Measurements from ENCODE around the gene PGGHG. TPM values are rescaled to one million over a fixed set of nuclear protein-coding genes. Genes with fewer than 3 reads are reported as not detected.
A peak's percentile ranks its signal among the peaks of the same experiment; 100 is the strongest.
"Not testable (repeated sequence)": the region's sequence is repeated elsewhere in the genome, so short reads cannot be mapped to it uniquely, and the experiment has no call there.

PGGHG gene
- total RNA-seq, 1 donor from 2014 or later = 7.2 TPM

DNA sequence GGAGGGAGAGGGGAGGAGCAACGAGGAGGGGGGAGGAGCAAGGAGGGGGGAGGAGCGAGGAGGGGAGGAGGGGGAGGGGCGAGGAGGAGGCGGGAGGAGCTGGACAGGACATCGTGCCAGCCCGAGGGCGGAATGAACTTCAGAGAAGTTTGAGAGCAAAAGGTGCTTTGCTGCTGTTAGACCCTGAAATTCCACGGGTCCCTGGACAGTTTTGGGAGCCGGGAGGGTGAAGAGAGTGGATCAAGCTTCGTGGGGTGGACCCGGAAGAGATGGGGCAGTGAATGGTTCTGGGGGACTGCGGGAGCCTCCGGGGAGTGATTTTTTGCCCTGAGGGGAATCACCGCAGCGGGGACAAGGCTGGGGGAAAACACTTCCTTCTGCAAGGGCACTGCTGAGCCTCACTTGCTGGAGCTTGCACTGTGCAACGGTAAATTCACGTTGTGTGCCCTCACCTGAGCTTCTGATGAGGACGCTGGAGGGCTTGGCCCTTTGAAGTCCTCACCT is 21.4 kb upstream of the PGGHG start:
- intact Hi-C loops (cut with micrococcal nuclease) = no loop called here
- peak; percentile 51 for ATAC-seq
- DNase-seq = peak; percentile 62

- intact Hi-C loops (cut with micrococcal nuclease) = not testable (repeated sequence)
- peak; percentile 69 for DNase-seq
- ATAC-seq = peak; percentile 82
Measured at GRCh38 chr11:268716-269145, 20.2 kb upstream of the PGGHG start.

GRCh38 chr11:269146-269890 is 19.6 kb upstream of the PGGHG start:
- DNase-seq = no peak
- intact Hi-C loops (cut with micrococcal nuclease) = no loop called here
- peak; percentile 47 for ATAC-seq

- intact Hi-C loops (cut with micrococcal nuclease) = no loop called here
- no peak for ATAC-seq
- no peak for DNase-seq
Measured at GRCh38 chr11:270451-271318, 18.2 kb upstream of the PGGHG start.

DNA sequence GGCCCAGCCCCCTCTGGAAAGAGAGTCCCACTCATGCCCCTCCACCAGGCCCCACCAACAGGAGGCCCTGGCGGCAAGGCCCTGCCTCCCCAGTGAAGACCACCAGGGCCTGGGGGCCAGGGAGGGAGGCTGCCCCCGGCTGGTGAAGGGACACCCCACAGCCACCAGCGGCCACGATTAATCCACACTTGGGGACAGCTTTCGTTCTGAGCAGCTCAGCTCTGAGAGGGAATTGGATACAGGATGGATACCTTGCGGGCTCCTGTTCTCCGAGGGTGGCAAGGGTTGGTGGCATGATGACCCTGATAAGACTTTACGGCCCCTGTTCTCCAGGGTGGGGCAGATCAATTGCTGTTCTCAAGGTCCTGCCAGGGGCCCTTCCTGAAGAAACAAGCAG is 17.6 kb upstream of the PGGHG start:
- intact Hi-C loops (cut with micrococcal nuclease) = no loop called here
- ATAC-seq (no peak), DNase-seq (no peak)

DNA sequence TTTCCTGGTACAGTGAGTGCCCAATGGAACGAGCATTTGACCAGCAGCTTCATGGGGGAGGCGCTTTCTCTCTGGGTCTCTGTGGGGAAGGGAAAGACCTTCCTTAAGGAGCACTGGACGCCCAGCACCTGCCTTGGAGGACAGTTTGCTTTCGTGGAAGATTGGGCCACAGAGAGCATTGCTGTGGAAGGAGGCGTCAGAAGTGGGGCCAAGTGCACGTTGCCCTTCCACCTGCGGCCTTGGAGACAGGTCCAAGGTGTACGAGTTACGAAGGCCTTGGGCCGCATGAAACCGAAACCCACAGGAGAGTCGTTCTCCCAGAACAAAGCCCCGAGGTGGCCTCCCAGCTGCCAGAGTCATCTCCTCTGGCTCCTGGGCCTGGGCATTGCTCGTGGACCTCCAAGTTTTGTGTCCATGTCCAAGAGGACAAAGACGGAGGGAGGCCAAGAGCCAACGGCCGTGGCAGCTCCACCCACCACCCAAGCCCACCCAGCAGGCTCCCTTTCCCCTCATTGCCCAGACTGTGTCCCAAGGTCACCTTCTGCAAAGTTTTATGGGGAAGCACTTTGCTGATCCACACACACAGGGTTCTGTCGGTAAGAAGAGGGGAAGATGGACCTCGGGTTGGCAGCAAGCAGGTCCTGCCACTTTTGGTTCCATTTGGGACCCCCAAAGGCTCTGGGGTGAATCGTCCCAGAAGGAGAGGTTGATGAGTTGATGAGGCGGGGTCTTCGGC is 16.6 kb upstream of the PGGHG start:
- intact Hi-C loops (cut with micrococcal nuclease) = no loop called here
- no peak for DNase-seq
- ATAC-seq = no peak

DNA sequence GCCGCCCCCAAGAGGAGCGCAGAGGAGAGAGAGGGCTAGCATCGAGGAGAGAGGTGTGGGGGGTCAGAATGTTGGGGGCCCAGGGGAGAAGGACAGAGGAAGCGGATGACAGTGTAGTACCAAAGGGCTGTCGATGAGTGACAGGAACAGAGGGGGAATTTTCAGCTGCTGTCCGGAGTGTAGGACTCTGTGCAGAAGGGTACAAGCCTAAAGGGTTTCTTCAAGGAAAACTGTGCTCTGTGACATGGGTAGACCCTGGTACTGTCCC is 16.1 kb upstream of the PGGHG start:
- no peak for ATAC-seq
- intact Hi-C loops (cut with micrococcal nuclease) = no loop called here
- no peak for DNase-seq

- no peak for ATAC-seq
- DNase-seq = no peak
- intact Hi-C loops (cut with micrococcal nuclease) = no loop called here
Measured at GRCh38 chr11:276219-276618, 12.7 kb upstream of the PGGHG start.

DNA sequence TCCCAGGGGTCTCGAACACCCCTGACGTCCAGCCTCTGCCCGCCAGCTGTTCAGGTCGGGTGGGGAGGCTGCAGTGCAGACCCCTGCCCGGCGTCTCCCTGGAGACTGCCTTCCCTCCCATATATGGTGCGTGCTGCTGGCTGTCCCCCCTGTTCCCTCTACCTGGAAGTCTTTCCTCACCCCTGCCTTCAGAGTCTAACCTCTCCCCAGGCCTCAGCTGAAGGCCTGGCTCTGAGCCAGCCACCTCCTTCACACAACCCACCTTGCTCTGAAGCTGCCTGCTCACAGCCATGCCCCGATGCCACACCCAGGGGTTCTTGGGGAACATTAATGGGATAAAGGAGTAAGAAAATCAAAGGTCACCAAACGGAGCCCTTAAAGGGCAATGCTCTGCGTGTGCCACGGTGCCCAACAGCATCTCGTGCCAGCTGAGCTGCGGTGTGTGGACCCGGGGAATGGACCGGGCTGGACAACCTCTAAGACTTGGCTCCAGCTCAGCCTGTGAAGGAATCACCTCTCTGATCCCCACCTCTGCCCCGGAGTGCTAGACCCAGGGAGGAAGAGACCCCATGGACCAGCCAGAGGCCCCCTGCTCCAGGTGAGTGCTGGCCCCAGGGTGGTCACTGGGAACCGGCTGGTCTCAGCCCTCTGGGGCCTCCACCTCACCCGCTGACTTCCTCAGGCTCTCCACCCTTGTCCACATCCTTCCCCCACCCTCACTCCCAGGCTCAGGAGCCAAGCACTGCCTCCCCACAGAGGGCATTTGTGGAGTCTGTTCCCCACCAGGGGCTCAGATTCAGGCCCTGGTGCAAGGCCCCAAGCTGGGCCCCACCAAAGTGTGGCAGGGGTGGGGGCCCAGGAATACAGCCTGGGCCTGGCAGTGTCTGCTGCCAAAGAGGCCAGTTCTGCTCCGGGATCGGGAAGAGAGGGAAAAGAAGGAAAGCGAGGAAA is 10.7 kb upstream of the PGGHG start, which contains the start of gene NLRP6:
Gene NLRP6, plus strand, starts transcription at position 407 of the 951 bp plus-strand sequence. Its CDS starts 163 bp downstream, at position 570.
- intact Hi-C loops (cut with micrococcal nuclease) = no loop called here
- ATAC-seq (no peak), DNase-seq (no peak)

DNA sequence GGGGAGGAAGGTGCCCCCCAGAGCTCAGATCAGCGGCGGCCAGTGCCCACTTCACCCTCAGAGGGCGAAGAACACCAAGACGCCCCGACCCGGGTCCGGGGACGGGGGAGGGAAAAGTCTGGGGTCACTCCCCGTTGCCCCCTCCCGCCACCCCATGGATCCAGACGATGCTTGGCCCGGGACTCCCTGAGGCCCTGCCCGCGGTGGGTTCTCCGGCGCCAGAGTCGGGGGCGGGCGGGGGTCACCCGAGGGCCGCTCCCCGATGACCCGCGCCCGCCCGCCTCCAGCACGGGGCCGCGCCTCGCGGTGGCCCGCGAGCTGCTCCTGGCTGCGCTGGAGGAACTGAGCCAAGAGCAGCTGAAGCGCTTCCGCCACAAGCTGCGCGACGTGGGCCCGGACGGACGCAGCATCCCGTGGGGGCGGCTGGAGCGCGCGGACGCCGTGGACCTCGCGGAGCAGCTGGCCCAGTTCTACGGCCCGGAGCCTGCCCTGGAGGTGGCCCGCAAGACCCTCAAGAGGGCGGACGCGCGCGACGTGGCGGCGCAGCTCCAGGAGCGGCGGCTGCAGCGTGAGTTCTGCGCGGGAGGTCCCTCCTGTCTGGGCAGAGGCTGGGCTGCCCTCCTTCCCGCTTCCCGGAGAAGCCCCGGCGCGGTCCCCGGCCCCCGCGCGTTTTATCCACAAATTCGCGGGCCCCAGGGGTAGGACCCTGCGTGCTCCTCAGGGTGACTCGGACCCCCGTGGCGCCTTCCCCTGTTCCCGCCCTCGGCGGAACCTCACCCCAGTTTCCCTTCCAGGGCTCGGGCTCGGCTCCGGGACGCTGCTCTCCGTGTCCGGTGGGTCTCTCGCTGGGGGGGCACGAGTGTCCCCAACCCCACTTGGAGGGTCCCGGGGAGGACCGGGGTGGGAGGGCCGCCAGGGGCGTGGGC is 9.6 kb upstream of the PGGHG start:
- peak; percentile 48 for ATAC-seq
- DNase-seq = peak; percentile 41

GRCh38 chr11:279966-280705 is 8.8 kb upstream of the PGGHG start:
- DNase-seq (peak; percentile 52), ATAC-seq (peak; percentile 48)
- intact Hi-C loops (cut with micrococcal nuclease) = no loop called here

More for the DNA sequence above, 9.6 kb upstream of the PGGHG start:
- intact Hi-C loops (cut with micrococcal nuclease) = no loop called here

DNA sequence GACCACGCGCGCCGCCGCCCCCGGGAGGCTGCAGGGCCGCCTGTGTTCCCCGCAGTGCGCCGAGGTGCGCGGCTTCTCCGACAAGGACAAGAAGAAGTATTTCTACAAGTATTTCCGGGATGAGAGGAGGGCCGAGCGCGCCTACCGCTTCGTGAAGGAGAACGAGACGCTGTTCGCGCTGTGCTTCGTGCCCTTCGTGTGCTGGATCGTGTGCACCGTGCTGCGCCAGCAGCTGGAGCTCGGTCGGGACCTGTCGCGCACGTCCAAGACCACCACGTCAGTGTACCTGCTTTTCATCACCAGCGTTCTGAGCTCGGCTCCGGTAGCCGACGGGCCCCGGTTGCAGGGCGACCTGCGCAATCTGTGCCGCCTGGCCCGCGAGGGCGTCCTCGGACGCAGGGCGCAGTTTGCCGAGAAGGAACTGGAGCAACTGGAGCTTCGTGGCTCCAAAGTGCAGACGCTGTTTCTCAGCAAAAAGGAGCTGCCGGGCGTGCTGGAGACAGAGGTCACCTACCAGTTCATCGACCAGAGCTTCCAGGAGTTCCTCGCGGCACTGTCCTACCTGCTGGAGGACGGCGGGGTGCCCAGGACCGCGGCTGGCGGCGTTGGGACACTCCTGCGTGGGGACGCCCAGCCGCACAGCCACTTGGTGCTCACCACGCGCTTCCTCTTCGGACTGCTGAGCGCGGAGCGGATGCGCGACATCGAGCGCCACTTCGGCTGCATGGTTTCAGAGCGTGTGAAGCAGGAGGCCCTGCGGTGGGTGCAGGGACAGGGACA is 8.0 kb upstream of the PGGHG start:
- intact Hi-C loops (cut with micrococcal nuclease) = no loop called here
- DNase-seq (peak; percentile 30), ATAC-seq (no peak)

- intact Hi-C loops (cut with micrococcal nuclease) = no loop called here
- ATAC-seq (no peak), DNase-seq (no peak)
Measured at GRCh38 chr11:281486-282161, 7.3 kb upstream of the PGGHG start.

- intact Hi-C loops (cut with micrococcal nuclease) = no loop called here
- no peak for ATAC-seq
- DNase-seq = no peak
Measured at GRCh38 chr11:282171-282570, 6.8 kb upstream of the PGGHG start.

DNA sequence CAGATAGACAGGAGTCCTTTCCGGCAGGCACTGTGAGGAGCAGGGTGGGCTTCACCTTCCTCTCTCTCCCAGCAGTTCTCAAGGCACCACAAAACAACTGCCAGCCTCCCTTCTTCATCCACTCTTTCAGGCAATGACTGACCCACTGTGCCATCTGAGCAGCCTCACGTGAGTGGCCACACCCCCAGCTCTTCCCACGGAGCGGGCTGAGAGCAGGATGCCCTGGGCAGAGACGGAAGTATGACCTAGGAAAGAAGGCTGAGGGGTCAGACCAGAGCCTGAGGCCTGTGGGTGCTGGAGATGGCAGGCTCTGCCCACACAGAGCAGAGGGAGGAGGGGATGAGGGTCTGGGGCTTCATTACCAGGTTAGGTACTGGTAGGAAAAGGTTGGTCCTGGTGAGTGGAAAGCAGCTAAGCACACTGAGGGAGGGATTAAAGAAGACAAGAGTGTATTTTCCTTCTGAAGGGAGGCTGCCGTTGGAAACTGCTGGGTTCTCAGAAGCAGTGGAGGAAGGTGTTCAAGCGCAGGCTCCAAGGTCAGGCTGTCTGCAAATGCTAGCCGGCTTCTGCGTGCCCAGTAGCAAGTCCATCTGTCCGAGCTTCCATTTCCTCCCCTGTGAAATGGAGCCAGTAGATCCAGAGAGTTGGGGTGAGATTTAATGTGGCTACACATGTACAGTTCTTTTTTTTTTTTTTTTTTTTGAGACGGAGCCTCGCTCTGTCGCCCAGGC is 6.1 kb upstream of the PGGHG start:
- ATAC-seq = no peak
- no peak for DNase-seq
- intact Hi-C loops (cut with micrococcal nuclease) = no loop called here
